Endodermal cell (in vitro differentiated cells): ENCODE results near the gene GNAT1. TPM values are rescaled to one million over a fixed set of nuclear protein-coding genes. Genes with fewer than 3 reads are reported as not detected.
"Not testable (repeated sequence)": the region's sequence is repeated elsewhere in the genome, so short reads cannot be mapped to it uniquely, and the experiment has no call there.

Experiments used
- DNase-seq: peaks from one replicate; pipeline ENCODE4 v3.0.0-alpha.2; 2017
- H3K27ac ChIP-seq: 2 replicates; pipeline ENCODE4 v1.5.1; 2013; ENCODE audit warnings: mild to moderate bottlenecking, low read depth, low read length, moderate library complexity
- H3K27me3 ChIP-seq: 2 replicates; pipeline ENCODE4 v1.6.1; 2013; ENCODE audit warnings: mild to moderate bottlenecking, low read length, moderate library complexity; ENCODE audit not compliant: insufficient read depth, control insufficient read depth, poor library complexity, severe bottlenecking
- H3K36me3 ChIP-seq: 2 replicates; pipeline ENCODE4 v1.7.0; 2013; ENCODE audit warnings: mild to moderate bottlenecking, low read length, moderate library complexity; ENCODE audit not compliant: control insufficient read depth, insufficient read depth
- H3K4me1 ChIP-seq: one replicate; pipeline ENCODE4 v1.7.0; 2013; ENCODE audit warnings: low read length; ENCODE audit not compliant: control insufficient read depth, insufficient read depth
- H3K4me3 ChIP-seq: 2 replicates; pipeline ENCODE4 v1.5.1; 2013; ENCODE audit warnings: mild to moderate bottlenecking, low read length, moderate library complexity
- H3K9ac ChIP-seq: 2 replicates; pipeline ENCODE4 v1.6.1; 2013; ENCODE audit warnings: mild to moderate bottlenecking, low read length, moderate library complexity; ENCODE audit not compliant: poor library complexity, severe bottlenecking; ENCODE audit errors: extremely low read depth
- H3K9me3 ChIP-seq: 2 replicates; pipeline ENCODE4 v1.6.1; 2013; ENCODE audit warnings: mild to moderate bottlenecking, low read length, moderate library complexity; ENCODE audit not compliant: control insufficient read depth
- H3K27ac Mint-ChIP-seq: 2 replicates; pipeline ENCODE4 v1.8.0; 2020; ENCODE audit warnings: mixed read lengths
- H3K27me3 Mint-ChIP-seq: 2 replicates; pipeline ENCODE4 v1.8.0; 2021; ENCODE audit warnings: mild to moderate bottlenecking, mixed read lengths; ENCODE audit not compliant: insufficient read depth
- H3K36me3 Mint-ChIP-seq: 2 replicates; pipeline ENCODE4 v1.8.0; 2020; ENCODE audit warnings: low read depth, mixed read lengths
- H3K4me1 Mint-ChIP-seq: 2 replicates; pipeline ENCODE4 v1.8.0; 2020; ENCODE audit warnings: mixed read lengths
- H3K4me3 Mint-ChIP-seq: 2 replicates; pipeline ENCODE4 v1.8.0; 2020; ENCODE audit warnings: mild to moderate bottlenecking, moderate library complexity, mixed read lengths
- H3K9me3 Mint-ChIP-seq: 2 replicates; pipeline ENCODE4 v1.8.0; 2020; ENCODE audit warnings: mild to moderate bottlenecking, mixed read lengths
- CTCF ChIP-seq: fragments of 200-600 bp; sonication (generic); conservative IDR thresholded peaks from 2 replicates; pipeline ENCODE4 v1.5.0; 2021; ENCODE audit warnings: antibody characterized with exemption, mild to moderate bottlenecking
- WGBS, 2 experiments: methylation state at CpG; one replicate each; pipeline versions ENCODE4 v1.1.5 to v1.1.7; 2013; ENCODE audit warnings: missing lambda C conversion rate in 2 of 2, mixed read lengths in 1 of 2; ENCODE audit not compliant: insufficient coverage in 1 of 2, insufficient read length in 1 of 2; 5-methylcytosine and 5-hydroxymethylcytosine counted together
- total RNA-seq, 2 donors: library from RNA; stranded (reverse); fragmentation: NEBNext Ultra II Directional in 1 of 2; extraction: Animal tissue kit (Norgen Biotek cat#: 25700) in 1 of 2; gene quantifications; 2 replicates in 1 of 2; 3 replicates in 1 of 2; pipeline ENCODE4 v1.2.1, GENCODE V29; 2021

Gene GNAT1
- total RNA-seq, 2 donors from 2014 or later = 0.42 to 1.2 TPM

DNA sequence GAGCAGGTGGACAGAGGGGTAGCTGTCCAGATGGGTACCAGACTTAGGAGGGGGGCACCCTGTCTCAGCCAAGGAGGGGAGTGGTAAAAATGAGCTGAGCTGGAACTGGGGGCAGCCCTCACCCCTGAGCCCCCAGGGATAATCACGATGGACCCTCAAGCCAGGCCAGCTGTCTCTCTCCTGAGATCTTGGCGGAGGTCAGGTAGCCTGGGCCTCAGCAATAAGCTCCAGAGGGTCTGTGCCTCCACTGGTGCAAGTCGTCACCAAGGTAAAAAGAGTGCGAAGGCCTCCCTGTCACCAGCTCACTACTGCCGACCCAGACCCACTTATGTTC is 18.7 kb downstream of the GNAT1 start:
- H3K9ac ChIP-seq = no peak overlapping the region
- Mint-ChIP-seq H3K9me3 (no peaks in the 10 kb centered on the region), H3K36me3 (no peaks in the 10 kb centered on the region), H3K4me1 (no peaks in the 10 kb centered on the region), H3K4me3 (no peak overlapping the region), H3K27ac (no peak overlapping the region), H3K27me3 (peaks cover 28% of the 10 kb centered on the region)
- no peak overlapping the region for H3K27ac ChIP-seq
- WGBS, 2 experiments = 91 to 93% methylated on average over 5 of the region's 5 CpGs
- peaks cover 22% of the 10 kb centered on the region for H3K27me3 ChIP-seq
- TF ChIP-seq CTCF = no peak
- no peaks in the 10 kb centered on the region for H3K36me3 ChIP-seq
- DNase-seq = no peak
- no peak overlapping the region for H3K4me3 ChIP-seq
- H3K4me1 ChIP-seq = no peaks in the 10 kb centered on the region
- H3K9me3 ChIP-seq = no peaks in the 10 kb centered on the region

DNA sequence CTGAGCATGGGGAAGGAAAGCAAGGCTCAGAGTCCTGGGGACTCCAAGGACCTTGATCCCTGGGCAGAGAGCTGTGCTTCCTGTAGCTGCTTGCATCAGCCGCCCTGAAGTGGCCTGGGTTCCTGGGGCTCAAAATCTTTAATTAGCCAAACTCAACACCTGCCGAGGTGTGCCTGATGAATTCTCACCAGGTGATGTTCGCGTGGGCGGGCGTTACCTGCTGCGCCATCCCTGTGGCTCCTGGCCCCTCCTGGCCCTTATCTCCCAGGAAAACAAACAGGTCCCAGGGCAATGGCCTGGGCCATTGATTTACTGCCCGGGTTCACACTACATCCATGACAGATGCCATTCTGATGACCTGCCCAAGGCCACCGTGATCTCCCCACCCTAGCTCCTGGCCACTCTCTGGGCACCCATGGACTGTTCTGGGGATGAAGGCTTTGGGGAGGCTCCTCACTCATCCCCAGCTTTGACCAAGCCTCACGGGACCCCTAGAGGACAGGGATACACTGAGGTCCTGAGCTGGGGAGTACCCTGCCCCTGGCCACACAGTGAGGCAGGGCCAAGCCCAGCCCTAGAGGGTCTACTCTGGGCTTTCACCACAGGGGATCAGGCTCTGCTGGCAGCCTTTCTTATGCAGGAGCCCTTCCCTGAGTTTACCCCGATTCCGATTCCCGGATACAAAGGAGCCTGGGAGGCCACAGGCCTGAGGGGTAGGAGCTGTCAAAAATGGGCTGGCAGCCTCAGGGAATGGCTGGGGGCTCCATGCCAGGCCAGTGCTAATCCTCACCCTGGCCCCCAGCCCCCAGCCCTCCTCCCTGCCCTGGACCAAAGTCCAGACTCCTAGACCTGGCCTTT is 19.3 kb downstream of the GNAT1 start:
- Histone ChIP-seq H3K4me1 (no peaks in the 10 kb centered on the region), H3K27ac (no peak overlapping the region), H3K4me3 (no peak overlapping the region), H3K9me3 (no peaks in the 10 kb centered on the region), H3K9ac (no peak overlapping the region), H3K27me3 (peaks cover 16% of the 10 kb centered on the region), H3K36me3 (no peaks in the 10 kb centered on the region)
- peaks cover 24% of the 10 kb centered on the region for H3K27me3 Mint-ChIP-seq
- no peak for DNase-seq
- 87 to 94% methylated on average over 8 to 13 of the region's 13 CpGs for WGBS, 2 experiments
- H3K4me1 Mint-ChIP-seq = no peaks in the 10 kb centered on the region
- no peaks in the 10 kb centered on the region for H3K36me3 Mint-ChIP-seq
- no peak for TF ChIP-seq CTCF
- H3K4me3 Mint-ChIP-seq = no peak overlapping the region
- no peak overlapping the region for H3K27ac Mint-ChIP-seq
- H3K9me3 Mint-ChIP-seq = no peaks in the 10 kb centered on the region

GRCh38 chr3:50211368-50211717 is 19.9 kb downstream of the GNAT1 start:
- not testable (repeated sequence) for H3K27ac Mint-ChIP-seq, H3K4me3 ChIP-seq, H3K4me1 ChIP-seq, H3K27ac ChIP-seq, H3K9me3 Mint-ChIP-seq, H3K36me3 Mint-ChIP-seq, DNase-seq, H3K4me3 Mint-ChIP-seq, H3K27me3 ChIP-seq, H3K9ac ChIP-seq, H3K9me3 ChIP-seq, H3K4me1 Mint-ChIP-seq, H3K36me3 ChIP-seq
- WGBS, 2 experiments = 92 to 100% methylated on average over 2 to 5 of the region's 5 CpGs
- H3K27me3 Mint-ChIP-seq = peaks cover 19% of the 10 kb centered on the region

GRCh38 chr3:50211930-50212329 is 20.5 kb downstream of the GNAT1 start:
- Histone ChIP-seq H3K4me3 (no peak overlapping the region), H3K9me3 (no peaks in the 10 kb centered on the region), H3K36me3 (no peaks in the 10 kb centered on the region), H3K9ac (no peak overlapping the region), H3K4me1 (no peaks in the 10 kb centered on the region), H3K27ac (no peak overlapping the region), H3K27me3 (peaks cover 4% of the 10 kb centered on the region)
- no peaks in the 10 kb centered on the region for H3K4me1 Mint-ChIP-seq
- no peak overlapping the region for H3K27ac Mint-ChIP-seq
- peaks cover 13% of the 10 kb centered on the region for H3K27me3 Mint-ChIP-seq
- no peaks in the 10 kb centered on the region for H3K9me3 Mint-ChIP-seq
- no peaks in the 10 kb centered on the region for H3K36me3 Mint-ChIP-seq
- DNase-seq = no peak
- 86 to 92% methylated on average over 1 to 2 of the region's 2 CpGs for WGBS, 2 experiments
- no peak overlapping the region for H3K4me3 Mint-ChIP-seq
- TF ChIP-seq CTCF = no peak
